NOMO-1 treated with DMSO at 0.1 percent for 48 hours (cell line): ENCODE measurements around the gene PLEKHH1.
"Not testable (repeated sequence)": the region's sequence is repeated elsewhere in the genome, so short reads cannot be mapped to it uniquely, and the experiment has no call there.

ENCODE experiments used
- DNase-seq: peaks from one replicate; lab custom pipeline; 2025; ENCODE audit not compliant: unreplicated experiment; lab: John Stamatoyannopoulos, UW

PLEKHH1 gene

GRCh38 chr14:67620217-67620785 is 87.2 kb downstream of the PLEKHH1 start:
- DNase-seq = no peak

- DNase-seq = peak; percentile 60
Observed at GRCh38 chr14:67622675-67623074, 89.6 kb downstream of the PLEKHH1 start.

GRCh38 chr14:67623114-67623513 is 90.0 kb downstream of the PLEKHH1 start:
- peak; percentile 14 for DNase-seq

GRCh38 chr14:67626131-67626530 is 93.0 kb downstream of the PLEKHH1 start:
- DNase-seq = not testable (repeated sequence)

GRCh38 chr14:67627519-67627918 is 94.4 kb downstream of the PLEKHH1 start:
- DNase-seq = no peak

- no peak for DNase-seq
Observed at GRCh38 chr14:67630186-67630585, 97.1 kb downstream of the PLEKHH1 start.

GRCh38 chr14:67630938-67631337 is 97.8 kb downstream of the PLEKHH1 start:
- no peak for DNase-seq

GRCh38 chr14:67633451-67634147 is 100.5 kb downstream of the PLEKHH1 start:
- no peak for DNase-seq

- DNase-seq = no peak
Observed at GRCh38 chr14:67636361-67636919, 103.3 kb downstream of the PLEKHH1 start.

- no peak for DNase-seq
Observed at GRCh38 chr14:67638642-67639041, 105.6 kb downstream of the PLEKHH1 start.
